Stimulated activated CD8-positive, alpha-beta memory T cell treated with anti-CD3 and anti-CD28 coated beads, Interleukin-2, amount 100 ng/mL, for 1 hour (primary cell): Measurements from ENCODE around the gene SYDE2.
"Not testable (repeated sequence)": the region's sequence is repeated elsewhere in the genome, so short reads cannot be mapped to it uniquely, and the experiment has no call there.

Source experiments
- DNase-seq, 2 donors: peaks; one replicate each; pipeline ENCODE4 v3.0.0-alpha.2; 2020; ENCODE audit warnings: low read depth in 2 of 2

SYDE2 gene

GRCh38 chr1:85174503-85174902 is 26.3 kb downstream of the SYDE2 start:
- no peak for DNase-seq

GRCh38 chr1:85172684-85173337 is 28.0 kb downstream of the SYDE2 start:
- no peak for DNase-seq

GRCh38 chr1:85171721-85172120 is 29.1 kb downstream of the SYDE2 start:
- no peak for DNase-seq

GRCh38 chr1:85168884-85169283 is 31.9 kb downstream of the SYDE2 start:
- no peak for DNase-seq

- no peak for DNase-seq
Measured at GRCh38 chr1:85166351-85166750, 34.5 kb downstream of the SYDE2 start.

GRCh38 chr1:85158910-85159309 is 41.9 kb downstream of the SYDE2 start:
- no peak for DNase-seq

- DNase-seq: no peak
Measured at GRCh38 chr1:85157436-85157835, 43.4 kb downstream of the SYDE2 start.

- DNase-seq: no peak
Measured at GRCh38 chr1:85153149-85153891, 47.5 kb downstream of the SYDE2 start.

GRCh38 chr1:85151446-85151845 is 49.4 kb downstream of the SYDE2 start:
- no peak for DNase-seq

- DNase-seq: no peak
Measured at GRCh38 chr1:85149805-85150204, 51.0 kb downstream of the SYDE2 start.

- no peak for DNase-seq
Measured at GRCh38 chr1:85148524-85149250, 52.1 kb downstream of the SYDE2 start.

- DNase-seq: no peak
Measured at GRCh38 chr1:85146972-85147359, 53.9 kb downstream of the SYDE2 start.

- not testable (repeated sequence) for DNase-seq
Measured at GRCh38 chr1:85146298-85146971, 54.4 kb downstream of the SYDE2 start.

GRCh38 chr1:85144351-85144750 is 56.5 kb downstream of the SYDE2 start:
- DNase-seq: no peak

GRCh38 chr1:85142753-85143152 is 58.1 kb downstream of the SYDE2 start:
- DNase-seq: no peak

GRCh38 chr1:85138439-85138838 is 62.4 kb downstream of the SYDE2 start:
- not testable (repeated sequence) for DNase-seq

GRCh38 chr1:85137660-85138059 is 63.2 kb downstream of the SYDE2 start:
- no peak for DNase-seq

GRCh38 chr1:85135392-85135798 is 65.4 kb downstream of the SYDE2 start:
- DNase-seq: no peak

- DNase-seq: no peak
Measured at GRCh38 chr1:85134583-85135391, 66.0 kb downstream of the SYDE2 start.

GRCh38 chr1:85133565-85134159 is 67.2 kb downstream of the SYDE2 start:
- no peak for DNase-seq
